Measurements from ENCODE around the gene ARID5A. TPM values are rescaled to one million over a fixed set of nuclear protein-coding genes. Genes with fewer than 3 reads are reported as not detected.

ARID5A gene
- total and polyA plus RNA-seq, 10 of the 15 experiments (the other 5 are each of a cell fraction or from before 2014, with no cell fraction given) = 0.76 to 87.1 (median 37.6) TPM

DNA sequence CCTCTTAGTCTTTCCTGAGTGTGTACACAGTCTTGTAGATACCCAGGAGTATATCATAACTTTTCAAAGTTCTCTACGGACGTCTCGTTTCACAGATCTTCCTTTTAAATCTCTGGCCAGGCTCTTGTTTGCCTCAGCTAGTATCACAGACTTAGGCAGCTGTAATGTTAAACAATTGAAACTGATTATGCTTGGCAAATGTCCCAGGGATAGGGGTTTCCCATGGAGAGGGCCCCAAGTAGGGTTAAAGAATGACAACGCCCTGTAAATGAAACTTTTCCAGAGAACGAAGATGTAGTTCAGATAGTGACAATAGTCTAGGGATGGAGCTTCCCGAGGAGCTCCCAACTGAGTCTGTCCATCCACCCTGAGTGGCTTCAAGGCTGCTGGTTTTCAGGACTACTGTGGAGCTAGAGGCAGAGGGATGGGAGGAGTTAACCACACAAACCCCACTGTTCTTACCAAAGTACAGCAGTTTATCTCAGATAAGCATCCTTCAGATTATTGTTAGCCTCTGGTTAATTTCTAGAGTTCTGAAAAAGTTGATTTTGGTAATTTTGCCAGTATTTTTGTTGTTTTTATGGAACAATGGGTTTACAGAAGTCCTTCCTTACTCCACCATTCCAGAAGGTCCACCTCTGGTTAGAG lies 40.4 kb upstream of the ARID5A start:
- no peak for DNase-seq (ENCODE audit: low read depth, low spot score)
- no peak overlapping the region for H2AFZ ChIP-seq (ENCODE audit: control insufficient read depth, low read depth, low read length)
- in situ Hi-C loops (cut with MboI) = no loop called here
- POLR2A ChIA-PET = interaction anchor here (0.6 kb wide), 1 partner anchor 283 kb away, joined by 5 read pairs; no protein-coding TSS in a partner anchor
- H3K4me3 ChIP-seq = no peak overlapping the region
- no peak overlapping the region for H3K27ac ChIP-seq (ENCODE audit: control insufficient read depth, insufficient read depth)
- no peak for FAIRE-seq
- no peak for ATAC-seq
- H3K4me1 ChIP-seq (ENCODE audit: control insufficient read depth, insufficient read depth, low read length) = peaks cover 6% of the 10 kb centered on the region; the same call in 1 of the 2 replicates
- TF ChIP-seq RB1 (IDR thresholded peaks at IDR 0.05; ENCODE audit: borderline replicate concordance) (no peak), ZNF384 (IDR thresholded peaks at IDR 0.05; ENCODE audit: borderline replicate concordance, low read depth, low read length) (no peak), JUNB (IDR thresholded peaks at IDR 0.05) (no peak), PML (IDR thresholded peaks at IDR 0.05; ENCODE audit: low read length) (no peak), CBFB (IDR thresholded peaks at IDR 0.05; ENCODE audit: low read depth) (no peak), CBX3 (IDR thresholded peaks at IDR 0.05; ENCODE audit: borderline replicate concordance, low read depth) (no peak), KAT2A (conservative IDR thresholded peaks at IDR 0.05; ENCODE audit: control insufficient read depth, low read depth, low read length) (no peak), SP1 (IDR thresholded peaks at IDR 0.05; ENCODE audit: low read depth, low read length) (no peak), SMAD5 (IDR thresholded peaks at IDR 0.05; ENCODE audit: low read depth) (no peak), TCF12 (IDR thresholded peaks at IDR 0.05; ENCODE audit: low read depth, low read length) (no peak), TAF1 (IDR thresholded peaks at IDR 0.05; ENCODE audit: borderline replicate concordance, low read depth, low read length) (no peak)
- TF ChIP-seq, protein P1, sequence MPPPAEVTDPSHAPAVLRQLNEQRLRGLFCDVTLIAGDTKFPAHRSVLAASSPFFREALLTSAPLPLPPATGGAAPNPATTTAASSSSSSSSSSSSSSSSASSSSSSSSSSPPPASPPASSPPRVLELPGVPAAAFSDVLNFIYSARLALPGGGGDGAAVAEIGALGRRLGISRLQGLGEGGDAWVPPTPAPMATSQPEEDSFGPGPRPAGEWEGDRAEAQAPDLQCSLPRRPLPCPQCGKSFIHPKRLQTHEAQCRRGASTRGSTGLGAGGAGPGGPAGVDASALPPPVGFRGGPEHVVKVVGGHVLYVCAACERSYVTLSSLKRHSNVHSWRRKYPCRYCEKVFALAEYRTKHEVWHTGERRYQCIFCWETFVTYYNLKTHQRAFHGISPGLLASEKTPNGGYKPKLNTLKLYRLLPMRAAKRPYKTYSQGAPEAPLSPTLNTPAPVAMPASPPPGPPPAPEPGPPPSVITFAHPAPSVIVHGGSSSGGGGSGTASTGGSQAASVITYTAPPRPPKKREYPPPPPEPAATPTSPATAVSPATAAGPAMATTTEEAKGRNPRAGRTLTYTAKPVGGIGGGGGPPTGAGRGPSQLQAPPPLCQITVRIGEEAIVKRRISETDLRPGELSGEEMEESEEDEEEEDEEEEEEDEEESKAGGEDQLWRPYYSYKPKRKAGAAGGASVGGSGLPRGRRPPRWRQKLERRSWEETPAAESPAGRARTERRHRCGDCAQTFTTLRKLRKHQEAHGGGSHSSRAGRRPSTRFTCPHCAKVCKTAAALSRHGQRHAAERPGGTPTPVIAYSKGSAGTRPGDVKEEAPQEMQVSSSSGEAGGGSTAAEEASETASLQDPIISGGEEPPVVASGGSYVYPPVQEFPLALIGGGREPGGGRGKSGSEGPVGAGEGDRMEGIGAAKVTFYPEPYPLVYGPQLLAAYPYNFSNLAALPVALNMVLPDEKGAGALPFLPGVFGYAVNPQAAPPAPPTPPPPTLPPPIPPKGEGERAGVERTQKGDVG (CRISPR knock-in tag; IDR thresholded peaks at IDR 0.05) = no peak
- peaks cover 4% of the 10 kb centered on the region; the same call in 2 of the 3 replicates for H3K9me3 ChIP-seq (replicated peaks; ENCODE audit: control insufficient read depth, insufficient read depth, low read length)
- RAD21 ChIA-PET (ENCODE audit: unreplicated experiment) = no interaction called here
- SMC1A ChIA-PET (ENCODE audit: uncharacterized antibody, unreplicated experiment) = interaction anchor here (2.1 kb wide), 1 partner anchor 9 kb away, joined by 16 read pairs; the partner anchor contains the start of gene NEURL3
- BruUV-seq (replicated peaks) = no TSS peak
- no peaks in the 10 kb centered on the region for H4K20me1 ChIP-seq (ENCODE audit: control insufficient read depth, insufficient read depth)
- no peaks in the 10 kb centered on the region for H3K36me3 ChIP-seq (ENCODE audit: control insufficient read depth in 2 of 2, insufficient read depth in 2 of 2, low read length in 1 of 2)
- 96% methylated on average over 6 of the region's 6 CpGs for WGBS (ENCODE audit: insufficient coverage, insufficient replicate concordance, low lambda C conversion rate, missing lambda C conversion rate)
- no peaks in the 10 kb centered on the region for H3K79me2 ChIP-seq (ENCODE audit: control insufficient read depth, insufficient read depth, low read length)
- no peak overlapping the region for H3K4me2 ChIP-seq (ENCODE audit: control insufficient read depth, insufficient read depth)
- no peaks in the 10 kb centered on the region for H3K27me3 ChIP-seq (replicated peaks in 1 of 2; ENCODE audit: control insufficient read depth in 2 of 2, insufficient read depth in 2 of 2, low read length in 1 of 2)
- H3K9ac ChIP-seq (ENCODE audit: control insufficient read depth, insufficient read depth, low read length) = no peak overlapping the region
- CTCF ChIA-PET = interaction anchor here (0.6 to 2.2 kb wide), 5 partner anchors 11 to 89 kb away, joined by 3 to 8 read pairs (median 6); no protein-coding TSS in a partner anchor
- intact Hi-C loops (cut with micrococcal nuclease; ENCODE audit: unreplicated experiment) = no loop called here

All from GM12878 (cell line).